MCF 10A (cell line): Measurements from ENCODE around the gene PI16. TPM values are rescaled to one million over a fixed set of nuclear protein-coding genes. Genes with fewer than 3 reads are reported as not detected.
A peak's percentile ranks its signal among the peaks of the same experiment; 100 is the strongest.

Experiments used
- BruUV-seq: library from RNA; stranded (reverse); fragments of 400-500 nt; replicated peaks from 2 replicates; lab custom pipeline; 2021; lab: Mats Ljungman, UMichigan
- CTCF ChIA-PET: fragments of 300-600 bp; sonication (Branson Sonifier 250); formaldehyde crosslinking; extraction: SDS; loops from one replicate; lab custom pipeline; 2021; ENCODE audit warnings: antibody characterized with exemption, inconsistent platforms; lab: Yijun Ruan, JAX
- POLR2A ChIA-PET: fragments of 300-600, 350-650 bp; sonication (Branson Sonifier 250); formaldehyde crosslinking; extraction: SDS; loops from one replicate; lab custom pipeline; 2020; ENCODE audit warnings: antibody characterized with exemption, inconsistent platforms; lab: Yijun Ruan, JAX
- DNase-seq: peaks from one replicate; pipeline ENCODE4 v3.0.0-alpha.2; 2018; ENCODE audit not compliant: unreplicated experiment
- H3K27ac Mint-ChIP-seq: one replicate; pipeline ENCODE4 v1.8.0; 2022; ENCODE audit warnings: mild to moderate bottlenecking, low read depth, mixed read lengths; ENCODE audit not compliant: unreplicated experiment
- H3K27me3 Mint-ChIP-seq: one replicate; pipeline ENCODE4 v1.8.0; 2022; ENCODE audit warnings: mixed read lengths; ENCODE audit not compliant: insufficient read depth, unreplicated experiment
- H3K36me3 Mint-ChIP-seq: one replicate; pipeline ENCODE4 v1.8.0; 2022; ENCODE audit warnings: mild to moderate bottlenecking, moderate library complexity, mixed read lengths; ENCODE audit not compliant: insufficient read depth, unreplicated experiment
- H3K4me1 Mint-ChIP-seq: one replicate; pipeline ENCODE4 v1.8.0; 2022; ENCODE audit warnings: mixed read lengths; ENCODE audit not compliant: insufficient read depth, unreplicated experiment
- H3K4me3 Mint-ChIP-seq: one replicate; pipeline ENCODE4 v1.8.0; 2022; ENCODE audit warnings: mild to moderate bottlenecking, moderate library complexity, mixed read lengths; ENCODE audit not compliant: unreplicated experiment
- H3K9me3 Mint-ChIP-seq: one replicate; pipeline ENCODE4 v1.8.0; 2022; ENCODE audit warnings: mixed read lengths; ENCODE audit not compliant: unreplicated experiment
- intact Hi-C: fragments of 100-400 bp; cut with micrococcal nuclease; formaldehyde crosslinking; loops from 2 replicates; pipeline ENCODE4 v1.14.1; 2022
- total RNA-seq: library from RNA; stranded (reverse); gene quantifications from 2 replicates; pipeline ENCODE4 v1.2.3, GENCODE V29; 2022
- TF ChIP-seq, protein P1 (sequence below): fragments of 200-600 bp; IDR thresholded peaks from one replicate; pipeline ENCODE4 v1.8.0; 2022; ENCODE audit warnings: antibody characterized with exemption, mild to moderate bottlenecking; ENCODE audit not compliant: unreplicated experiment

Gene PI16
- total RNA-seq, 1 experiment from 2014 or later = not detected

DNA sequence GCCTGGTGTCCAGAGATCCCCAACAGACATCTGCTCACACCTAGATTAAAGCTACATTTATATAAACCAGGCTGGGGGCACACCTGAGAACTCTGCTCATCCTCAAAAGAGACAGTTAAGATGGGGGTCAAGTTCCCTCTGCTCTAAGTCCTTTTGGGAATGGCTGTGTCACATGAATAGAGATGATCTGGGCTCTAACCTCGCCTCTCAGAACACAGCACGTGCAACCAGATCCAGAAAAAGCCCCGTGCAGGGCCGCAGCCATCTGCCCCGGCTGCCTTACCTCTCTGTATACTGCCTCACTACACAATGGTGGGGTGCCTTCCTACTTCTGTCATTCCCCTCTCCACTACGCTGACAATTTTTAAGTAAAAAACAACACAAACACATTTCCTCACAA, 25.6 kb downstream of the PI16 start:
- Mint-ChIP-seq H3K27ac (no peak overlapping the region), H3K27me3 (no peaks in the 10 kb centered on the region), H3K4me3 (no peak overlapping the region), H3K4me1 (peaks cover 14% of the 10 kb centered on the region), H3K36me3 (peaks cover 23% of the 10 kb centered on the region), H3K9me3 (no peaks in the 10 kb centered on the region)
- intact Hi-C loops = no loop called here
- DNase-seq = no peak
- TF ChIP-seq, protein P1, sequence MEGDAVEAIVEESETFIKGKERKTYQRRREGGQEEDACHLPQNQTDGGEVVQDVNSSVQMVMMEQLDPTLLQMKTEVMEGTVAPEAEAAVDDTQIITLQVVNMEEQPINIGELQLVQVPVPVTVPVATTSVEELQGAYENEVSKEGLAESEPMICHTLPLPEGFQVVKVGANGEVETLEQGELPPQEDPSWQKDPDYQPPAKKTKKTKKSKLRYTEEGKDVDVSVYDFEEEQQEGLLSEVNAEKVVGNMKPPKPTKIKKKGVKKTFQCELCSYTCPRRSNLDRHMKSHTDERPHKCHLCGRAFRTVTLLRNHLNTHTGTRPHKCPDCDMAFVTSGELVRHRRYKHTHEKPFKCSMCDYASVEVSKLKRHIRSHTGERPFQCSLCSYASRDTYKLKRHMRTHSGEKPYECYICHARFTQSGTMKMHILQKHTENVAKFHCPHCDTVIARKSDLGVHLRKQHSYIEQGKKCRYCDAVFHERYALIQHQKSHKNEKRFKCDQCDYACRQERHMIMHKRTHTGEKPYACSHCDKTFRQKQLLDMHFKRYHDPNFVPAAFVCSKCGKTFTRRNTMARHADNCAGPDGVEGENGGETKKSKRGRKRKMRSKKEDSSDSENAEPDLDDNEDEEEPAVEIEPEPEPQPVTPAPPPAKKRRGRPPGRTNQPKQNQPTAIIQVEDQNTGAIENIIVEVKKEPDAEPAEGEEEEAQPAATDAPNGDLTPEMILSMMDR = no peak
- CTCF ChIA-PET = interaction anchor here (2.2 kb wide), 1 partner anchor 38 kb away, joined by 6 read pairs; no protein-coding TSS in a partner anchor
- TSS peak; percentile 11 for BruUV-seq
- POLR2A ChIA-PET = no interaction called here

- Mint-ChIP-seq H3K27me3 (no peaks in the 10 kb centered on the region), H3K27ac (no peak overlapping the region), H3K36me3 (peaks cover 15% of the 10 kb centered on the region), H3K9me3 (no peaks in the 10 kb centered on the region), H3K4me1 (peaks cover 14% of the 10 kb centered on the region), H3K4me3 (no peak overlapping the region)
- intact Hi-C loops = no loop called here
- TF ChIP-seq, protein P1 = no peak
- ChIA-PET POLR2A (interaction anchor here (0.5 kb wide), 1 partner anchor 15 kb away, joined by 3 read pairs; no protein-coding TSS in a partner anchor), CTCF (interaction anchor here (2.2 kb wide), 1 partner anchor 37 kb away, joined by 6 read pairs; no protein-coding TSS in a partner anchor)
- no peak for DNase-seq
- no TSS peak for BruUV-seq
These were observed 26.5 kb downstream of the PI16 start for GRCh38 chr6:36980876-36981619.

DNA sequence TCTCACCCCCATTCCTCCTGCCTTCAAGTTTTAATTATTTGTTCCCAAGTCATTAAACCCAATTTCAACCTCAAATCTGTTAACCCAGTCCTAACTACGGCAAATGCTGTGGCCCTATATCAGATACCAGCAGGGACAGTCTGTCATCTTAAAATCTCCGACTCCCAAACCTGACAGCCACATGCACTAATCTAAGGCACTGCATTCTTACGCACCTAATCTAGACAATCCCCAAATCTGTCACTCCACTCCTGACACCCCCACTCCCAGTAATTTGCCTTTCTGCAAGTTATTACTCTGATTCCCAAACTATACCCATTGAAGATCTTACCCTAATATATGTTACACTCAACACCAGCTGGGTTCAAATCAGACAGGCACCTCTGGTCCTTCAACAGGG, 29.0 kb downstream of the PI16 start:
- Mint-ChIP-seq H3K9me3 (no peaks in the 10 kb centered on the region), H3K36me3 (no peaks in the 10 kb centered on the region), H3K4me3 (no peak overlapping the region), H3K27ac (no peak overlapping the region), H3K27me3 (no peaks in the 10 kb centered on the region), H3K4me1 (peaks cover 20% of the 10 kb centered on the region)
- POLR2A ChIA-PET = no interaction called here
- CTCF ChIA-PET = interaction anchor here (0.7 kb wide), 1 partner anchor 66 kb away, joined by 3 read pairs; no protein-coding TSS in a partner anchor
- TF ChIP-seq, protein P1 = no peak
- intact Hi-C loops = no loop called here
- no peak for DNase-seq
- no TSS peak for BruUV-seq

DNA sequence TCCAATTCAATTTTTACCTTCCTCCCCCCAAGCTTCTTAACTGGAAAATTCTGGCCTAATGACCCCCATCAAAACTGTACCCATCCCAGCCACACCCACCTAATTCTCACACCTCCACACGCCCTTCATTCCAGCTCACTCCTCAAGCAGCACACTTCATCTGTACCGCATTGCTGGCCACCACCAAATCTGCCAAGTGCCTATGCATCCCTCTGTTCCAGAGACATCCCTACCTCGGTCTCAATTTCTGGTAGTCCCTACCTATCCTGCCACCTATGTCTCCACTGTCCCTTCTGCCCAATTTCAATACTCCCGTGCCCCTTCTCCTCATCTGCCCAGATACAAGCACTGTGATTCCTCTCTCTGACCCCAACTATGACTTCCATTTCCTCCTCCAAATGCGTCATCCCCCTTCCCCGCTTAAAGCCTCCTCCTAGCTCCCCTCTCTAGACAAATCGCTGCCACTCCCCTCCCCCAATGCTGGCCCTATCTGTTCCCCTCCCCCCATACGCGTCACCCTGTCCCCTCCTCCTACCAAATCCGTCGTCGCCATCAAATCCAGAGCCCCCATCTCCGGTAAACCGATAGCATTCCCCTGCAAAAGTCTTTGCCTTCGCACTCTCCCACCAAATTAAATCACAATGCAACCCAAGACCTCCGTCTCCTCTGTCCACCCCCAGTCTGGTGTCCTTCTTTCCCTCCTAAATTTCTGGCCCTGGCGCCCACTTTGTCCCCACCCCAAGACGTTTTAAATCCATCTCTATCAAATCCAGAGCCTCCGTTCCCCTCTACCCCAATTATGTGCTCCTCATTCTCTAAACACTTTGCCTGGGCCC, 30.3 kb downstream of the PI16 start:
- H3K27ac Mint-ChIP-seq = no peak overlapping the region
- no peak for DNase-seq
- no peaks in the 10 kb centered on the region for H3K36me3 Mint-ChIP-seq
- H3K27me3 Mint-ChIP-seq = no peaks in the 10 kb centered on the region
- CTCF ChIA-PET = interaction anchor here (0.6 kb wide), 1 partner anchor 1373 kb away, joined by 3 read pairs; no protein-coding TSS in a partner anchor
- POLR2A ChIA-PET = interaction anchor here (1.0 to 3.2 kb wide), 8 partner anchors 16 to 258 kb away, joined by 3 to 21 read pairs (median 10); partner anchors contain the start of genes C6orf89 and PPIL1
- no peak overlapping the region for H3K4me3 Mint-ChIP-seq
- intact Hi-C loops = no loop called here
- TF ChIP-seq, protein P1 = no peak
- no TSS peak for BruUV-seq
- H3K4me1 Mint-ChIP-seq = peaks cover 20% of the 10 kb centered on the region
- no peaks in the 10 kb centered on the region for H3K9me3 Mint-ChIP-seq
